Tibial nerve (tissue), 4 donors: ENCODE results near the gene SLC5A7. TPM values are rescaled to one million over a fixed set of nuclear protein-coding genes. Genes with fewer than 3 reads are reported as not detected.

Experiments
- DNase-seq, 2 donors: peaks; one replicate each; pipeline ENCODE4 v3.0.0-alpha.2; 2019; ENCODE audit warnings: low spot score in 2 of 2
- H3K27ac ChIP-seq, 4 donors: fragments of 200-600 bp; sonication (generic) in 3 of 4; one replicate each; pipeline ENCODE4 v1.5.1; 2017 to 2019; ENCODE audit warnings: mild to moderate bottlenecking in 1 of 4
- H3K27me3 ChIP-seq, 2 donors: fragments of 200-600 bp; sonication (generic) in 1 of 2; one replicate each; pipeline versions ENCODE4 v1.5.1 to v1.6.0; 2017 to 2019
- H3K36me3 ChIP-seq, 3 donors: fragments of 200-600 bp; sonication (generic); one replicate each; pipeline ENCODE4 v1.5.1; 2018 to 2019
- H3K4me1 ChIP-seq, 4 donors: fragments of 200-600 bp; sonication (generic) in 3 of 4; one replicate each; pipeline ENCODE4 v1.5.1; 2017 to 2019
- H3K4me3 ChIP-seq, 4 donors: fragments of 200-600 bp; sonication (generic) in 3 of 4; one replicate each; pipeline ENCODE4 v1.5.1; 2017 to 2019; ENCODE audit warnings: mild to moderate bottlenecking in 1 of 4, moderate library complexity in 1 of 4
- H3K9me3 ChIP-seq, 4 donors: fragments of 200-600 bp; sonication (generic) in 3 of 4; one replicate each; pipeline ENCODE4 v1.5.1; 2017 to 2019
- CTCF ChIP-seq, 5 experiments: fragments of 200-600 bp in 3 of 5; fragments of 450-650 bp in 2 of 5; sonication (generic) in 3 of 5; IDR thresholded peaks; one replicate each; pipeline ENCODE4 v1.5.1; 2016 to 2019; ENCODE audit warnings: antibody characterized with exemption in 5 of 5, mild to moderate bottlenecking in 3 of 5, moderate library complexity in 2 of 5
- EP300 ChIP-seq, 2 donors: sonication (generic); formaldehyde crosslinking; IDR thresholded peaks; one replicate each; pipeline ENCODE4 v1.6.1; 2017; ENCODE audit warnings: antibody characterized with exemption in 2 of 2, mild to moderate bottlenecking in 1 of 2
- POLR2A ChIP-seq, 2 donors: fragments of 450-650 bp; IDR thresholded peaks; one replicate each; pipeline ENCODE4 v1.6.1; 2017; ENCODE audit warnings: antibody characterized with exemption in 2 of 2, mild to moderate bottlenecking in 2 of 2, moderate library complexity in 2 of 2
- WGBS, 2 donors: methylation state at CpG; one replicate each; pipeline ENCODE4 v1.1.5; 2018; 5-methylcytosine and 5-hydroxymethylcytosine counted together
- total RNA-seq, 4 donors: library from RNA; depleted of rRNA; stranded (reverse); fragments of >200 nt; gene quantifications; one replicate each; pipeline ENCODE4 v1.1.0, GENCODE V29; 2016

The SLC5A7 gene
- total RNA-seq, 4 donors from 2014 or later, result 0.87 TPM; not detected in 3

GRCh38 chr2:108013305-108013704, 27.0 kb downstream of the SLC5A7 start:
- H3K36me3 ChIP-seq, result no peaks in the 10 kb centered on the region
- no peak overlapping the region for H3K27ac ChIP-seq
- H3K4me3 ChIP-seq, result no peak overlapping the region
- H3K27me3 ChIP-seq, result no peaks in the 10 kb centered on the region
- DNase-seq, result no peak
- TF ChIP-seq EP300 (IDR thresholded peaks at IDR 0.05) (no peak), POLR2A (IDR thresholded peaks at IDR 0.05) (no peak), CTCF (IDR thresholded peaks at IDR 0.05) (no peak)
- no peaks in the 10 kb centered on the region for H3K4me1 ChIP-seq
- H3K9me3 ChIP-seq, result peaks cover 0 to 21% (median 2%) of the 10 kb centered on the region in 4 donors
- 88 to 92% methylated on average over 1 of the region's 1 CpG for WGBS, 2 donors

- Histone ChIP-seq H3K4me3 (no peak overlapping the region), H3K36me3 (no peaks in the 10 kb centered on the region), H3K9me3 (no peaks in the 10 kb centered on the region), H3K27ac (no peak overlapping the region), H3K27me3 (no peaks in the 10 kb centered on the region), H3K4me1 (no peaks in the 10 kb centered on the region)
- no peak for DNase-seq
- TF ChIP-seq EP300 (IDR thresholded peaks at IDR 0.05) (no peak), CTCF (IDR thresholded peaks at IDR 0.05) (no peak), POLR2A (IDR thresholded peaks at IDR 0.05) (no peak)
Measured at GRCh38 chr2:108022628-108023027, 36.3 kb downstream of the SLC5A7 start.

DNA sequence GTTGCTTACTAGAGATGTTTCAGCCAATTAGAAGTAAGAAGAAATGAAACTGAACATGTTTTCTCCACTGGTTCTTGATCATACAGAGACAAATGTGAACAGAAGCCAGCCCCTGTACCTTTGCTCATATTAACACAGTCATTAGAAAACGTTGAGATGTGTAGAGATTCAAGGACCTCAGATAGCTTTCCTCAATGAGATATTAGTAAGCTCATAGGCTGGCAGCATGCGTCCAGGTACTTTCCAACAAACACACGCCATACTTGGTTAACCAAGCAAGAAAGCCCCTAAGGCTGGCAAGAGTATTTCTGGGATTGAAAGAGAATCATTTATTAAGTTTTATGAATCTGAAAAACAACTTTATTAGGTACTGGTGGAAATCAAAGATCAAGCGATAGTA, 37.5 kb downstream of the SLC5A7 start:
- no peaks in the 10 kb centered on the region for H3K36me3 ChIP-seq
- H3K9me3 ChIP-seq, result no peaks in the 10 kb centered on the region
- TF ChIP-seq CTCF (IDR thresholded peaks at IDR 0.05) (no peak), EP300 (IDR thresholded peaks at IDR 0.05) (no peak), POLR2A (IDR thresholded peaks at IDR 0.05) (no peak)
- DNase-seq, result no peak
- WGBS, 2 donors, result 81 to 91% methylated on average over 4 of the region's 4 CpGs
- no peaks in the 10 kb centered on the region for H3K27me3 ChIP-seq
- no peak overlapping the region for H3K27ac ChIP-seq
- H3K4me3 ChIP-seq, result no peak overlapping the region
- no peaks in the 10 kb centered on the region for H3K4me1 ChIP-seq

DNA sequence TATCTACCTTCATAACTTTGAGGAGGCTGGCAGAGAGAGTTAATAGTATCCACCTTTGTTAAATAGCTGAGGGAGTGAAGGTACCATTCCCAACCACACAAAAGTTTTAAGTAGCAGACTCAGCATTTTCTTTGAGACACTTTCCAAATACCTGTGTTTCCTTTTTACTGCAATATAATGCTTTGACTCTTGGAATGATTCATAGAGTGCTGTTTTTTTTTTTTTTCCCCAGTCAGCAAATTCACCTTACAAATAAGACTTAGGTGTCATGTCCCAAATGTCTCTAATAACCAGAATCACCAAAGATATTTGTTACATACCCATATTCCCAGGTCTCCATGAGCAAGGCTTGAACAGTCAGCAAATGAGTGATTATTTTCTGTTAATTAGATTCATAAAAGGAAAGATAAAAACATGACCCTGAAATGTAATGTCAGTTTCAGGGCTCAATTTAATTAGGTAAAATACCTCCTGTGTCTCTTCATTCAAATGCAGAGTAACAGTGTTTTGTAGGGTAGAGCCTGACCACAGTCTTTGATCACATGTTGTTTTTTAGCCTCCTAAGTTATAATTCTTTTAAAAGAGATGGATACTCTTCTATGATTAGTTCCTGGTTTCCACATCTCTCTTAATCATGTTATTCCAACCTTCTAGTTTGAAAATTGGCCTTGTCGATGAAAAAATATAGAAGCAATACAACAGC, 39.9 kb downstream of the SLC5A7 start:
- H3K4me1 ChIP-seq, result no peaks in the 10 kb centered on the region
- 91% methylated on average over 1 of the region's 1 CpG for WGBS, 2 donors
- no peak for DNase-seq
- TF ChIP-seq CTCF (IDR thresholded peaks at IDR 0.05) (no peak), EP300 (IDR thresholded peaks at IDR 0.05) (no peak), POLR2A (IDR thresholded peaks at IDR 0.05) (no peak)
- no peak overlapping the region for H3K27ac ChIP-seq
- no peaks in the 10 kb centered on the region for H3K9me3 ChIP-seq
- H3K36me3 ChIP-seq, result no peaks in the 10 kb centered on the region
- no peaks in the 10 kb centered on the region for H3K27me3 ChIP-seq
- H3K4me3 ChIP-seq, result no peak overlapping the region

- no peaks in the 10 kb centered on the region for H3K4me1 ChIP-seq
- WGBS, 2 donors, result 63 to 71% methylated on average over 2 of the region's 2 CpGs
- no peak for DNase-seq
- H3K27me3 ChIP-seq, result no peaks in the 10 kb centered on the region
- peaks cover 0 to 5% (median 0%) of the 10 kb centered on the region in 4 donors for H3K9me3 ChIP-seq
- H3K27ac ChIP-seq, result no peak overlapping the region
- TF ChIP-seq CTCF (IDR thresholded peaks at IDR 0.05) (no peak), POLR2A (IDR thresholded peaks at IDR 0.05) (no peak), EP300 (IDR thresholded peaks at IDR 0.05) (no peak)
- no peaks in the 10 kb centered on the region for H3K36me3 ChIP-seq
- H3K4me3 ChIP-seq, result no peak overlapping the region
Measured at GRCh38 chr2:108029496-108029895, 43.2 kb downstream of the SLC5A7 start.
